Measurements from ENCODE around the gene DGKB. TPM values are rescaled to one million over a fixed set of nuclear protein-coding genes. Genes with fewer than 3 reads are reported as not detected.

DGKB gene
- polyA plus RNA-seq, 3 donors, result 2.3 to 3.3 (median 2.6) TPM

DNA sequence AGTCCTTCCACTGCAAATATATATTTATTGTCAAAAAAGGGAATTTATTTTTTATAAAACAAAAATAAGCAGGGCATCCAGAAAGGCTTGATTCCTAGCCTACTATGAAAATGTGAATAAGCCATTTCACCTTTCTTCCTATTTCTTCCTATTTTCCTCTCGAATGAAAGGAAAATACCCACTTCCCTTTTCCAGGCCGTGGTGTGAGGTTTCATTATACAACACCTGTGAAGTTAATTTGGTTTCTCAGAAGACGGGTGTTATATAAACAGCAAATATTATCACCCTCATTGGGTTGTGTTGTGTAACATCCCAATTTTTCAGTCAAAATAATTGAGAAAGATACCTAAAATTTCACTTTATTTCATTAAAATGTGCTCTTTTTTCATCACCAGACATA, 214.3 kb downstream of the DGKB start:
- DNase-seq, result no peak

DNA sequence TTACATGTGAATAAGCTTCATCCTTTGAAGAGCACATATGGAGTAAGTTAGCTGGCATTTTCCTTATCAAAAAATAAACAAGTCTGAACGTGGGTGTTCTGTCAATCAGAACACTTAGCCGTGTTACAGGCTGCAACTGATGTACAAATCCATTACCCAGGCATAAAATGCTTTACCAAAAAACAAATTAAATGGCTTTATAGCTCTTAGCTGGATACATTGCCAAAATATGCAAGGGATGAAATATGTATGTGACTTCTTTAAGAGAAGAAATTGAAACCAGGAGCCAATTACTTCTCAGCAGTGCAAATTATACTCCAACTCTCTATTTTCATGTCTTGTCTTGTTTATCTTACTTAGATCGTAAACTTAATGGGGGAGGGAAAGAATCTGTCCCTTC, 214.8 kb downstream of the DGKB start:
- DNase-seq, result peak; percentile 45

DNA sequence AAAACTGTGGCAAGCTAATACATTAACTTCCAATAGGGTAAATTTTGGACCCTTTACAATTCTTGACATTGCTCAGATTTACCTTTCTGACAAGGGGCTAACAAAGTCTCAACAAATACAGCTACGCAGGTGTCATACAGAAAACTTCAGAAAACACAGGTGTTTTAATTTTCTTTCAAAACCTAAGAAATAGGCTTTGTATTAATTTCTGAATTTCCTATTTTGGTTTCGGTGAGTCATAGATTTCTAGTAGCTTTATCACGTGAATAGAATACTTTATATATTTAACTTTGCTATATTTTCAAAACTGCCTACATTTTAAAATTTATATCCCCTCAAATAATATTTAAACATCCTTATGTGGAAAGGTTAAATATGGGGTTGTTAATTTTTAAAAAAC, 215.3 kb downstream of the DGKB start:
- no peak for DNase-seq

DNA sequence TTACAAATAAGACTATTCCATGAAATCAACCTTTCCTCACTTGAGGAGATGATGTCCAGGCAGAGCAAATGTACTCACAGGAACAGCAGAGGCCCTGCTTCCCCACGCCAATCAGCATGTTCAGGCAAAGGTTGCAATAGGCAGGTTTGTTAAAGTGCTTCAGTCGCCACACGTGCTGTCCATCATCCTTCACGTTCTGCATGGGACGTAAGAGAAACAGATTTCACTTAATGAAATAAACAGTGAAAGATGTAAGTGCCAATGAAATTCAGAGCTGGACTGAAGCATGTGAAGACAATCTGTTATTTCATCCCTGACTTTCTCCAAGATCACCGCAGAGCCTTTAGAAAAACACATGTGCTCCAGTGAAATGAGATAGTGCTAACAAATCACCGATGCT, 217.4 kb downstream of the DGKB start:
- no peak for DNase-seq

DNA sequence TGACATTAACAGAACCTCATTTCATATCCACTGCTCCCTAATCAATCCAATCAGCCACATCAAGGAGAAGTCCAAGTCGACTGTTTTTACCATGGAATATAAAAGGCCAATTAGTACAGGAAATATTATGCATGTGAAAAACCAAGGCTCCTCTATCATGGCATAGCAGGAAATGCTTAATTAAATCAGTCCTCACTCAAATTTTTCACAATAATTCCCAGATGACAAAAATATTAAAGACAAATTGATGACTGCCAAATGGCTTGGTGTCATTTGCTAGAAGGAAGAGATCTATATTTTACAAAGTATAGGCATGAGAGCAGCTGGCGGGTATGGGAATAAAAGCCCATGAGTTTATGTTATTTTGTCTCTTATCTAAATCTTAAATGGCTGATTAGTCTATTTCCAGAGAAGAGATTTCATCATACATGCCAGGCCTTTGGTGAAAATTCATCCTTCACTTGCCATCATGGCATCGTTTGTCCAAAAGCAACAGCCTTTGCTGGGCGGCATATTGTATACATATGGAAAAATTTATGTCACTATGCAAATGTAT, 219.6 kb downstream of the DGKB start:
- DNase-seq, result no peak

DNA sequence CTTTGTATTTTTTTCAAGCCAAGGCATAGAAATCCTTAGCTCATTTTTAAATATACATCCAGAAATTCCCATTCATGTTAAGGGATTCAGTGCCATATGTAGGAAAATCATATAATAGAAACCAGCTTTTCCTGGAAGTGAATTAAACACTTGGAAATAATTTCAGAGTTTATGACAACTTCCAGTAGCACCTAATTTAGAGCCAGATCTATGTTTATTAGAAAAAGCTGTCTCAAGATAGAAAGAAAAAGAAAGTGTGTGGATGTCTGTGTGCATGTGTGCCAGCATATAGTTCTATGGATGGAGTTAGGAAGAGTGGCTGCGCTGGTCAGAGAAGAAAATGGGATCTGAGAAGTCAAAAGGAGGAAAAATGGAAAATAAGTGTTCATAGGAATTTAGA, 225.7 kb downstream of the DGKB start:
- no peak for DNase-seq

DNA sequence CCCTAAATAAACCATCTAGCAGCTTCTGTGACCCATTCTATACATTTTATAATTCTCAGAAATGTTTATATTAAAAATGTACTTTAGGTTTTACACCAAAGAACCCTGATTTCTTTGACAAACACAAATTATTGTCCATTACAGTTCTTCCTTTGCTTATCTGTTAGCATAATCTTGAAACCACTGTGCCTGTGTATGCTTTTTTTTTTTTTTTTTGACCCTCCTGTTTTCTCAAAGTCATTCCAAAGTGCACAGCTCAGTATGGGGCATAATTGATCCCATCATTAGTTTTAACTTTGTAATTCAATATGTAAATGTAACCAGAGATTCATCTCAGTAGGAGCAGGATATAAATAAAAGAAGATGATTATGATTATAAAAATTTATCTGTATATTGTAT, 229.3 kb downstream of the DGKB start:
- DNase-seq, result no peak

DNA sequence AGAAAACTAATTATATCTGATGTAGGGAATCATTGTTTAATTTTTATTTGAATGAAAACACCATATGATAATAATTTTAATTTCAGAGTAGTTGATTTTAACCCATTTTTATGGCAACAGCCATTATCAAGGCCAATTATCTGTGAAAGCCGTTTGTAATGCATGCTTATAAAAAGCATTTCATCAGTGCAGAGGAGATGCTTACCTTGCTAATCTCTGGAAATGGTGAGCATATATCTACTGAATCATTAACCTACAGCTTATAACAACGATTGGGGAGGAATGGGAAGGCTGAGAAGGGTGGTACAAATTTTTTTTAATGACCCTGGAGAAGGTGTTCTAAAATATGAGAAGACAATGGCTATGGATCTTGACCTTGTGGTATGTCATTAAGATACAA, 235.6 kb downstream of the DGKB start:
- DNase-seq, result no peak

DNA sequence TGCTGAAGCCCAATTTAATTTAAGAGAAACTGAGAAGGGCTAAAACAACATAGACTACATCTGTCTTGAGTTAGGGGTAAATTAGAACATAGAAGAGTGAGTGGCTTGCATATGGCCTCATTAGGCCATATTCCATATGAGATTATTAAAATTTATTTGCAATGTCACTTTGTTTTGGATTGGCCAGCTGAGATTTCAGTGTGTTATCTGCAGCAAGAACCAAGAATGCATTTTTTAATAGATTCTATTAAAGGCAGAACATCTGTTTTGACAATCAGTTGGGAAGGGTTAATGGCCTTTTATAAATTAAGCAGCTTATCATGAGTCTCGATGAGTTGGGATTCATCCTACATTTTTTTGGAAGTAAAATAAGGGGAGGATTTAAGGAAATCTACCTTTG, 236.2 kb downstream of the DGKB start:
- peak; percentile 12 for DNase-seq

DNA sequence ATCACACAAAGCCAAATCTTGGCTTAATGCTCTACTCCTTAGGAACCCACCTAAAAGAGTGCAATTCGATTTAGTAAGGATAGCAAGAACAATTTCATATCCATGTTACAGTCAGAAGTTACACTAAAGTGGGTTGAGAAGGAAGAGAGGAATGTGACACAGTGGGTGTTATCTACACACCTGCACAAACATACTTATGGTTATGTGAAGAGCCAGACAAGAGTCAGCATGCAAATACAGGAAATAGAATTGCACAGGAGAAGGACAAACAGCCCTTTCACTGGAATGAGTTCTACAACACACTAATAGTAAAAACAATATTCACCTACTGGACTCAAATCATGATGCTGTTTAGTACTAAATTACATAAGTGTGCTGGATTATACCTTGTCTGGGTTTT, 262.8 kb downstream of the DGKB start:
- DNase-seq, result no peak

DNA sequence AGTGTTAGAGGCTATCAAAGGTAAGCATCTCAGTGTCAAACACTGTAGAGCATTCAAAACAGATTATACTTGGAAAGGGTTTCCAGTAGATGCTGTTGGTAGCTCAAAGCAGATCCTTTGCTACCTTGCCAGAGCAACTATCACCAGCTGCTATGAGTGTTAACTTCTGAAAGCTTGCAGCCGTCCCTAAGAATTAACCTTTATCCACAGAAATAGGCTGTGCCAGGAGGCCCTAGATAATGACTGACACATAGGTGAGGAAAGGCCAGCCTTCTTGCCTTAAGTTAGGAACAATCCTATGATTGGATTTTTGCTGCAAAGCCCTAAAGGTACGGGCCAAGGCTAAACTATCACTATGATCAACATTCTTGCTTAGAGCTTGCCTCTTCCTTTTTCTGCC, 263.2 kb downstream of the DGKB start:
- DNase-seq, result no peak

DNA sequence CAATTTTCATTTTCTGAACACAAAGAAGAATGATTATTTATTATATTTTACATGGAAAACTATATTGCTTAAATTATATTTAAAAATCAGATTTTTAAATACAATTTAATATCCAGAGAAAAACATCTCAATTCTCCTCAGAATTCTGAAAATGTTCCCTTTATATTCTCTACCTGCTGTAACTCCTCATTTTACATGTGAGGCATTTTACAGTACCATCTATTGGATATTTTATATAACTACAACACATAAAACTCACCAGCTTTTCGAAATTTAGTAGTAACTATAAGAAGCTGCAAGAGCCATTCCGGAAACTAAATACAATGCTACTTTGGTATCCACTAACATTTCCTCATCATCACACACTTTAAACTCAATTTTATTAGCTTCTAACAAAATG, 264.6 kb downstream of the DGKB start:
- no peak for DNase-seq

DNA sequence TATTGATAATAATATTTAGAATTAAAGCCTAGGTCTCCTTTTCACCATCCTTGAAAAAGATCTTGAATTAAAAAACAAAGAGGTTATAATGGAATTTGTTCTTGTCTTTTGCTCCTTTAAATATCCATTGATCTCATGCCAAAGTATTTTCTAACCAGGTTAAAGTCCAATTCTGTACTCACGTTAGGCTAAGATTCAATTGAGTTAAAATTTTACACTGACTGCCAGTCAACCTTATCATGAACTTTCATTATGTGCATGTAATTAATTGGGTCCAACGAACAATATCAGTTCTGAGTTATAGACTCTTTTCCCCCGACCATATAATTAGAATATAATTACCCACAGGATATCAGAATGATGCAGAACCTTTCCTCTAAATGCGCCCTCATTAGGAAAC, 266.6 kb downstream of the DGKB start:
- DNase-seq, result no peak

DNA sequence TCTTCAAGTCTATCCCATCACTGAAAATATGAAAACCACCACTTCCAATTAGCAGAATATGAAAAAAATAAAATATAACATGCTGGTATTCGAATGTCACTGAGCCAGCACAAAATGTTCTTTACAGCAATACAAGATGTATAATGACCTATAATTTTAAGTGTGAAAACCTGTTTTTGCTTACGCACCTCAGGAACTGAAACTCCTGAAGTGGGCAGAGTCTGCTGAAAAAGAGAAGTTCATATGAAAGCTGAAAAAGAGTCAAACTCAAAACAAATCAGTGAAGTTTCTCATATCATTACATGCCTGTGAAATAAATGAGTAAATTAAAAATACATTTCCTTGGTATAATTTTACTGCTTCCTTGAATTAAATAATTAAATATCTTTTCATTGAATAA, 272.5 kb downstream of the DGKB start:
- DNase-seq, result no peak

DNA sequence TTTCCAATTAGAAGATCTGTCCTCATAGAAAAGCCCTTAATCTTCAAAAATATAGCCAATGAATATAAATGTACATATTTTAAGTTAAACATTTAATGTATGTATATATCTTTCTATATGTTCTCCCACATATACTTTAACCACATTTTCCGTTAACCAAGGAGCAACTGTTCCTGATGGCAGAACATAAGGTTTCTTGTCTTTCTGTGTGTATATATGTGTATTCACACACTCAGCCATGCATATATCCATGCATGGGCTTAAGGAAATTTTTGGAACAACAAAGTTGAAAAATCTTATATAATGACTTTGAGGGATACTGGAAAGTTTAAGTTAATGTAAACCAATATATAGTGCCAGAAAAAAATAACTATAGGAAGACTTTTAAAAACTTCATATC, 274.0 kb downstream of the DGKB start:
- DNase-seq, result no peak

DNA sequence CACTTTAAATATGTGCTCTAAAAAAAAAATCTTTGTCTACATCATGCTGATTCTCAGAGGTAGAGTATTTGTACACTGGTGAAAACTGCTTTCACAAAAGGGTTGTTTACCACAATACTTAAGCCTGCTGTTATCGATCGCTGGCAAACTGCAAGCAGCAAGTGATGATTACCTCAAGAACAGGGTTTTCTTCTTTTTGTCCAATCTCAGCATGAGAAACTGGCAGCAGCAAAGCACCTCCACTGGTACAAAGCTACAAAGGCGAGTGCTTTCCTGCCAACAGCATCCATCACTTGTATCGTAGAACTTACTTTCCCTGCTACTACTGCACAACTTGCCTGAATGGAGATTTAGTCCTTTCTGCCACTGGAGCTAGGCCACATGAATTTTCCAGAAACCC, 276.5 kb downstream of the DGKB start:
- no peak for DNase-seq

DNA sequence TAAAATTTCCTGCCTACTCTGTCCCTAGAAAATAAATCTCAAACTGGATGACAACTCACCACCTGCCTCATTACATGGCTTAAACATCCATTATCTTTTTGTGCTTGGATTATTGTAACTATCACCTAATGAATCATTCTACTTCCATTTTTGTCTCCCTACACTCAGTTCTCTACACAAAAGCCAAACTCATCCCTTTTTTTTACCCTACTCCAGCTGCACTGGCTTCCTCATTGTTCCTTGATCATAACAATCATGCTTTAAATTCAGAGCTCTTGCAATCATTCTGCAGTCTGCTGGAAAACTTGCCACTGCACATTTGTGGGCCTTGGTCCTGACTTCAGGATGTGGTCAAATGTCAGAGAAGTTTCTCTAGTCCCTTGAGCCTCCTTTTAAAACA, 280.0 kb downstream of the DGKB start:
- DNase-seq, result no peak

DNA sequence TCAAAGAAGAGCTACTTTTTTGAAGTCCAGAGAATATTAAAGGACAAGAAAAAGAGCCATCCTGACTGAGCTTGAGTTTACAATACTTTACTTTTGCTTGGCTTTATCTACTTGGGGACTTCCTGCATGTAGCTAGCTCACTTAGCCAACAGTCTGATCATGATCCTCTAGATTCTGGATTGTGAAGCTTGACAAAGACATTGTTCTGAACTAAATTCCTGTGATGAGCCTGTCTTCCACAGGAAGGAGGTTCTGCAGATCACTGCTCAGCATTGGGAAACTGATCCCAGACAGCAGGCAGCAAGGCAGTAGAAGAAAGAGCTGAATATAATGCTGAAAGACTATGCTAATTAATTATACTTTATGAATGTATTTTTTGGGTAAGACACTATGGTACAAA, 296.4 kb downstream of the DGKB start:
- DNase-seq, result no peak

DNA sequence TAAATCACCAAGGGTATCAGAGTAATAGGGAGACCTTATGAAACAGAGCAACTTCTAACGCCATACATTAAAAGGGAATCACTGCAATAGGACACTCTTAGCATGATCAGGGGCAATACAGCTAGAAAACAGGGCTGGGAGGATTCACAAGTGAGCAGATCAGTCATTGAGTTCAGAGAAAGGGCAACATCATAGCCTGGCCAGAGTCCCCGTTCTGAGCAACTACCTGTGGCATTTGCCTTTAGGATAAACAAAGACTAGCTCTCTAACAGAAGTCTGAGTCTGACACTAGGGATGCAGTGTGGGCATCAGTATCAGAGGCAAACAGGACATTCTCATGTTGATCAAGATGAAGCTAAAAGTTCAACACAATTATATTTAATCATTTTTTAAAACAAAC, 297.9 kb downstream of the DGKB start:
- DNase-seq, result no peak

DNA sequence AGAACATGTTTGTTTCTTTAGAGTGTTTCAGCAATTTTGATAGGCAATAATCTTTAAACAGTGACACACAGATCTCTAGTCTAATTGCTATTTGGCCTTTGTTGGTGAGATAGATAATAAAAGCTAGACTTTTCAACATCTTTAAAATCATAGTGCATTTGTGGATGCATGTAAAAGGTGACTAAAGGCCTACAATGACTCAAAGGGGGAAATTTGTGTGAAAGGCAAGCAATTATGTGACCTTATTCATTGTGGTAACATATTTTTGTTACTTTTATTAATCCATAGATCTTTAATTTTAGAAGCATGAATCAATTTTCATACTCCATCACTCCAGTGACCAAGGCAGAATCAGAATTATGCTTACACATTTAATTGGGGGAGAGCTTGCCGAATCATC, 299.7 kb downstream of the DGKB start:
- DNase-seq, result no peak

DNA sequence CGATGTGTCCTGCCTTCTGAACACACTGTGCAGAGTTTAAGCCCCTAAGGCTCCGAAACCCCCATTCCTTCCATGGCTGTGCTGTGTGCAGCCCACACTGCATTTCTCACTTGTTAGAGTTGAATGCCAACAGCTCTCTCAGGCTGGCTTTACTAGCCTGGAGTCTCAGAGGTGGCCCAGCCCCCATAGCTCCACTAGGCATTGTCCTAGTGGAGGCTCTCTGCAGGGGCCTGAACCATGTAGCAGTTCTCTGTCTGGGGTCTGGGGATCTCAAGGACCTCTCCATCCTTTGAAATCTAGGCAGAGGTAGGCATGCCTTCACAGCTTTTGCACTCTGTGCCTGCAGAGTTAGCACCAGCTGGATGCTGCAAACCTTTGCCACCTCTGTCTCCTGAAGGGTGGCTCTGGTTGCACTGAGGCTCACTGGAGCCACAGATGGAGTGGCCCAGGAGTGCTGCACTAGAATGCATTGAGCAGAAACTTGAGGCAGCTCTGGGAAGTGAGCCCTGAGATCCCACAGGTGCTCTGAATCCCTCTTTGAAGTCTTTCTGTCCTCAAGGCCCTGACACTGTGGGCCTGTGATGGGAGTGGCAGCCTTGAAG, 301.7 kb downstream of the DGKB start:
- DNase-seq, result no peak

DNA sequence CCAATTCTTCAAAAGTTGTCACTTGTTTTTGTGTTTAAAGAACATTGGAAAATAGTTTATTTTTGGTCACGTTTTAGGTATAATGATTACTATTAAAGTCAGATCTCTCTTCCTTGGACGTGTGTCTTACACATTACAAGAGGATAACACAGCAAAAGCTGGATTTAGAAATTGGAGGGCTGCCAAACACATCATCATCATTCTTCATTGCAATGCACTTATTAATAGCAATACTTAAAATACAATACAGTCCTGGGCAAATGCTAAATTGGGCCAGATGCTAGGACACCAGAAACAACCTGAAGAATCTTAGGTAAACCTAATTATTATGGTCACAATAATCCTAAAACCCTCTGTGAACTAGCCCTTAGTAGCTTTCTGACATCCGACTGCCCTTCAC, 303.6 kb downstream of the DGKB start:
- DNase-seq, result no peak

DNA sequence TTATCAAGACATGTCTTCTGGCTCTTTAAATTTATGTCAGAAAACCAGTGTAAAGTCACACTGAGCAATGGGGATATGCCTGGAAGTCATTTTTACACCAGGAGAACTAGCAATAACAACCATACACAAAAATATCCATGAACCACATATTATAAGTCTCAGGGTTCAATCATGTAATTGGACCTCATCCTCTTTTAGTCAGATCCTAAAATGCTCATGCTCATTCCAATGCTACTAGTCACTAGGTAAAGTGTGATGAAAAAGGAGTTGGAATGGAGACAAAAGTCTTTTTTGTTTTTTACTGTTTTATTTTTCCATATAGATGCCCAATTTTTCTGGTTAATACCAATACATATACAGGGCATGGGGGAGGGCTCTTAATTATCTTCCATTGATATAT, 306.1 kb downstream of the DGKB start:
- no peak for DNase-seq

DNA sequence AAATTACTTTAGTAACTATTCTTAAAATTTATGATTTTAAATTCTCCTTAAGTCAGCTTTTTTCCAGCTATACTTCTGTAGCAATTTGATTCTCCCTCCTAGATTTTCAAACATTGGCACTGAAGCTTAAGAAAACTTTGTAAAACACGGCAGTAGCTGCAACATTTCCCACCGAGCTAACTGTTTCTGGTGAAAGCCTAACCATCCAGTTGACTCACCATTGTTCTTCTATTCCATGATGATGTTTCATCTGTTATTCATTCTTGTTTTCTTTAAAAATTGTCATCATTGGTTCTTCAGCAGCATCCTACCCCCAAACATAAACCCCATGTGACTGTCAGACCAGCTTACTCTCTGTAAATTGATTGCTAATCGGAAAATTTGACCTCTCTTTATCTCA, 312.3 kb downstream of the DGKB start:
- DNase-seq, result no peak

DNA sequence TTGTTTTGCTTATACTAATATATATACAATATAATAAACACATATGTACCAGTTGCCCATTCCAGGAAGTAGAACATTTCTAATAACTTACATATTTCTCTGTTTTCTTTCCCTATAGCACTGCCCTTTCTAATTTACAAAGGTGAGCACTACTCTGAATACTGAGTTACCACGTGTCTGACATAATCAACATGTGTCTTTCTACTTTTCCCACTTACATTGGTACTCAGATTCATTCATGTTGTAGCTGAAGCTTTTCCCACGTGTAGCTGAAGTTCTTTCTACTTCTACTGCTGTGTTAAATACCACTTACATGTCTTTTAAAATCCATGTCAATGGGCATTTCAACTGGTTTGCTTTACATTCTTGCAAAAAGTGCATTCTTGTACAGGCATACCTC, 317.3 kb downstream of the DGKB start:
- DNase-seq, result no peak
